CD4-positive, alpha-beta memory T cell (primary cell): Measurements from ENCODE around the gene IER2. TPM values are rescaled to one million over a fixed set of nuclear protein-coding genes. Genes with fewer than 3 reads are reported as not detected.

Experiments used
- CTCF ChIA-PET: fragments of 350-600 bp; sonication (Branson Sonifier 250); formaldehyde crosslinking; loops from one replicate; lab custom pipeline; 2021; ENCODE audit warnings: inconsistent platforms; ENCODE audit not compliant: partially characterized antibody; lab: Charles Lee
- POLR2A ChIA-PET: fragments of 350-600 bp; sonication (Branson Sonifier 250); formaldehyde crosslinking; loops from one replicate; lab custom pipeline; 2021; ENCODE audit not compliant: partially characterized antibody; lab: Charles Lee
- DNase-seq, 5 donors: peaks; one replicate each; pipeline versions ENCODE4 v3.0.0 to v3.0.0-alpha.2; 2020 to 2022; ENCODE audit warnings: mixed read lengths in 1 of 5
- H3K27ac ChIP-seq: one replicate; pipeline ENCODE4 v1.7.0; 2013; ENCODE audit warnings: low read depth, low read length
- H3K27me3 ChIP-seq: 2 replicates; pipeline ENCODE4 v1.7.0; 2013; ENCODE audit warnings: mild to moderate bottlenecking, low read length, moderate library complexity; ENCODE audit not compliant: insufficient read depth
- H3K36me3 ChIP-seq: 2 replicates; pipeline ENCODE4 v1.7.0; 2013; ENCODE audit warnings: mild to moderate bottlenecking, low read length, moderate library complexity; ENCODE audit not compliant: insufficient read depth
- H3K4me1 ChIP-seq: 2 replicates; pipeline ENCODE4 v1.7.0; 2013; ENCODE audit warnings: mild to moderate bottlenecking, low read length, moderate library complexity; ENCODE audit not compliant: insufficient read depth
- H3K4me3 ChIP-seq, 2 donors: one replicate each; pipeline ENCODE4 v1.7.0; 2013; ENCODE audit warnings: low read length in 2 of 2, mild to moderate bottlenecking in 1 of 2
- H3K9me3 ChIP-seq, 2 donors: one replicate each; pipeline ENCODE4 v1.7.0; 2013; ENCODE audit warnings: low read length in 2 of 2, control low read depth in 1 of 2; ENCODE audit not compliant: control insufficient read depth in 1 of 2
- H3K27ac Mint-ChIP-seq, 7 donors: one replicate each; pipeline ENCODE4 v1.8.0; 2020 to 2021; ENCODE audit warnings: mixed read lengths in 7 of 7, mild to moderate bottlenecking in 6 of 7, inconsistent platforms in 3 of 7, moderate library complexity in 3 of 7
- H3K27me3 Mint-ChIP-seq, 2 donors: one replicate each; pipeline ENCODE4 v1.8.0; 2020 to 2021; ENCODE audit warnings: mixed read lengths in 2 of 2
- H3K36me3 Mint-ChIP-seq, 2 donors: one replicate each; pipeline ENCODE4 v1.8.0; 2020 to 2021; ENCODE audit warnings: mixed read lengths in 2 of 2, inconsistent platforms in 1 of 2, mild to moderate bottlenecking in 1 of 2
- H3K4me1 Mint-ChIP-seq, 4 donors: one replicate each; pipeline ENCODE4 v1.8.0; 2020 to 2021; ENCODE audit warnings: mixed read lengths in 4 of 4, mild to moderate bottlenecking in 1 of 4
- H3K4me3 Mint-ChIP-seq, 8 donors: one replicate each; pipeline ENCODE4 v1.8.0; 2020 to 2021; ENCODE audit warnings: mixed read lengths in 8 of 8, mild to moderate bottlenecking in 7 of 8, moderate library complexity in 6 of 8, inconsistent platforms in 3 of 8
- H3K9me3 Mint-ChIP-seq, 8 donors: one replicate each; pipeline ENCODE4 v1.8.0; 2020 to 2021; ENCODE audit warnings: mixed read lengths in 8 of 8, mild to moderate bottlenecking in 5 of 8, inconsistent platforms in 3 of 8, moderate library complexity in 1 of 8
- intact Hi-C: fragments of 100-400 bp; cut with micrococcal nuclease; formaldehyde crosslinking; loops from one replicate; pipeline ENCODE4 v1.15.1; 2023
- polyA plus RNA-seq, 2 donors: library from polyadenylated mRNA; unstranded; fragments of 300-500 nt; fragmentation: Illumina TruSeq; gene quantifications; one replicate each; pipeline ENCODE4 v1.2.3, GENCODE V29; 2021
- total RNA-seq, 2 experiments: library from RNA; stranded (reverse); gene quantifications; one replicate each; pipeline ENCODE4 v1.2.3, GENCODE V29; 2021

IER2 gene
- total and polyA plus RNA-seq, 4 experiments from 2014 or later, result 148 to 446 (median 177) TPM

- DNase-seq, result no peak
- Mint-ChIP-seq H3K36me3 (peaks cover 0 to 14% of the 10 kb centered on the region in 2 donors), H3K27me3 (no peaks in the 10 kb centered on the region), H3K4me1 (peaks cover 20 to 49% (median 34%) of the 10 kb centered on the region in 4 donors), H3K27ac (peak overlapping the region in 4 of 7 donors; percentile 17 to 71 (median 42)), H3K9me3 (no peaks in the 10 kb centered on the region), H3K4me3 (no peak overlapping the region)
- Histone ChIP-seq H3K27ac (no peak overlapping the region), H3K4me3 (no peak overlapping the region), H3K9me3 (no peaks in the 10 kb centered on the region), H3K27me3 (no peaks in the 10 kb centered on the region), H3K4me1 (peaks cover 43% of the 10 kb centered on the region), H3K36me3 (no peaks in the 10 kb centered on the region)
- ChIA-PET CTCF (interaction anchor here (0.7 to 1.2 kb wide), 2 partner anchors 19 to 26 kb away, joined by 3 read pairs; no protein-coding TSS in a partner anchor), POLR2A (interaction anchor here (0.6 to 1.5 kb wide), 3 partner anchors 9 to 26 kb away, joined by 3 read pairs; no protein-coding TSS in a partner anchor)
- intact Hi-C loops, result no loop called here
These were observed 26.9 kb upstream of the IER2 start for GRCh38 chr19:13122980-13123957.

GRCh38 chr19:13127051-13127450 lies 23.2 kb upstream of the IER2 start:
- no peak for DNase-seq
- Mint-ChIP-seq H3K4me1 (peaks cover 19 to 36% (median 23%) of the 10 kb centered on the region in 4 donors), H3K9me3 (no peaks in the 10 kb centered on the region), H3K4me3 (no peak overlapping the region), H3K36me3 (peaks cover 0 to 13% of the 10 kb centered on the region in 2 donors), H3K27me3 (no peaks in the 10 kb centered on the region), H3K27ac (no peak overlapping the region)
- Histone ChIP-seq H3K36me3 (no peaks in the 10 kb centered on the region), H3K4me3 (no peak overlapping the region), H3K9me3 (no peaks in the 10 kb centered on the region), H3K4me1 (peaks cover 23% of the 10 kb centered on the region), H3K27me3 (no peaks in the 10 kb centered on the region), H3K27ac (no peak overlapping the region)
- CTCF ChIA-PET, result interaction anchor here (1.1 kb wide), 1 partner anchor 150 kb away, joined by 4 read pairs; no protein-coding TSS in a partner anchor
- POLR2A ChIA-PET, result no interaction called here
- intact Hi-C loops, result no loop called here

- intact Hi-C loops, result no loop called here
- H3K27ac ChIP-seq, result no peak overlapping the region
- no peak overlapping the region for H3K4me3 ChIP-seq
- Mint-ChIP-seq H3K4me1 (peaks cover 22 to 36% (median 26%) of the 10 kb centered on the region in 4 donors), H3K9me3 (no peaks in the 10 kb centered on the region), H3K4me3 (no peak overlapping the region), H3K27ac (peak overlapping the region in 2 of 7 donors; percentile 13 to 66), H3K27me3 (no peaks in the 10 kb centered on the region), H3K36me3 (peaks cover 0 to 12% of the 10 kb centered on the region in 2 donors)
- CTCF ChIA-PET, result interaction anchor here (0.6 to 1.2 kb wide), 6 partner anchors 16 to 330 kb away, joined by 3 to 4 read pairs (median 3); no protein-coding TSS in a partner anchor
- peaks cover 26% of the 10 kb centered on the region for H3K4me1 ChIP-seq
- H3K27me3 ChIP-seq, result no peaks in the 10 kb centered on the region
- no peaks in the 10 kb centered on the region for H3K9me3 ChIP-seq
- no peaks in the 10 kb centered on the region for H3K36me3 ChIP-seq
- POLR2A ChIA-PET, result interaction anchor here (0.7 kb wide), 1 partner anchor 12 kb away, joined by 3 read pairs; no protein-coding TSS in a partner anchor
- no peak for DNase-seq
These were observed 22.2 kb upstream of the IER2 start for GRCh38 chr19:13127811-13128575.

- H3K4me1 Mint-ChIP-seq, result peaks cover 26 to 41% (median 30%) of the 10 kb centered on the region in 4 donors
- Histone ChIP-seq H3K4me3 (no peak overlapping the region), H3K27ac (no peak overlapping the region), H3K27me3 (no peaks in the 10 kb centered on the region), H3K4me1 (peaks cover 32% of the 10 kb centered on the region), H3K9me3 (no peaks in the 10 kb centered on the region), H3K36me3 (no peaks in the 10 kb centered on the region)
- peaks cover 0 to 12% of the 10 kb centered on the region in 2 donors for H3K36me3 Mint-ChIP-seq
- H3K27me3 Mint-ChIP-seq, result no peaks in the 10 kb centered on the region
- no peaks in the 10 kb centered on the region for H3K9me3 Mint-ChIP-seq
- intact Hi-C loops, result no loop called here
- H3K27ac Mint-ChIP-seq, result peak overlapping the region in 3 of 7 donors; percentile 25 to 36 (median 35)
- CTCF ChIA-PET, result interaction anchor here (0.7 to 1.2 kb wide), 4 partner anchors 15 to 163 kb away, joined by 3 to 4 read pairs (median 3); no protein-coding TSS in a partner anchor
- no peak for DNase-seq
- no peak overlapping the region for H3K4me3 Mint-ChIP-seq
- POLR2A ChIA-PET, result interaction anchor here (0.9 kb wide), 1 partner anchor 24 kb away, joined by 3 read pairs; no protein-coding TSS in a partner anchor
These were observed 21.6 kb upstream of the IER2 start for GRCh38 chr19:13128583-13128982.

GRCh38 chr19:13129384-13129783 lies 20.8 kb upstream of the IER2 start:
- H3K27ac Mint-ChIP-seq, result no peak overlapping the region
- peaks cover 34% of the 10 kb centered on the region for H3K4me1 ChIP-seq
- H3K36me3 ChIP-seq, result no peaks in the 10 kb centered on the region
- H3K36me3 Mint-ChIP-seq, result peaks cover 0 to 9% of the 10 kb centered on the region in 2 donors
- POLR2A ChIA-PET, result interaction anchor here (0.9 kb wide), 1 partner anchor 23 kb away, joined by 3 read pairs; no protein-coding TSS in a partner anchor
- no peak overlapping the region for H3K4me3 ChIP-seq
- H3K4me3 Mint-ChIP-seq, result no peak overlapping the region
- H3K9me3 ChIP-seq, result no peaks in the 10 kb centered on the region
- H3K27me3 Mint-ChIP-seq, result no peaks in the 10 kb centered on the region
- intact Hi-C loops, result no loop called here
- no peaks in the 10 kb centered on the region for H3K27me3 ChIP-seq
- H3K27ac ChIP-seq, result no peak overlapping the region
- DNase-seq, result no peak
- no peaks in the 10 kb centered on the region for H3K9me3 Mint-ChIP-seq
- CTCF ChIA-PET, result interaction anchor here (0.6 to 2.6 kb wide), 4 partner anchors 15 to 164 kb away, joined by 3 to 7 read pairs (median 4); no protein-coding TSS in a partner anchor
- peaks cover 26 to 42% (median 30%) of the 10 kb centered on the region in 4 donors for H3K4me1 Mint-ChIP-seq

- Histone ChIP-seq H3K4me3 (no peak overlapping the region), H3K36me3 (no peaks in the 10 kb centered on the region), H3K27me3 (no peaks in the 10 kb centered on the region), H3K27ac (no peak overlapping the region), H3K4me1 (peaks cover 34% of the 10 kb centered on the region), H3K9me3 (no peaks in the 10 kb centered on the region)
- peaks cover 0 to 9% of the 10 kb centered on the region in 2 donors for H3K36me3 Mint-ChIP-seq
- peak overlapping the region in 1 of 8 donors; percentile 11 for H3K4me3 Mint-ChIP-seq
- H3K27me3 Mint-ChIP-seq, result no peaks in the 10 kb centered on the region
- peak overlapping the region in 6 of 7 donors; percentile 55 to 89 (median 60) for H3K27ac Mint-ChIP-seq
- DNase-seq, result no peak
- ChIA-PET CTCF (interaction anchor here (0.9 to 2.6 kb wide), 3 partner anchors 91 to 166 kb away, joined by 3 to 7 read pairs (median 3); no protein-coding TSS in a partner anchor), POLR2A (interaction anchor here (1.0 to 3.5 kb wide), 4 partner anchors 11 to 21 kb away, joined by 3 to 19 read pairs (median 4); partner anchors contain the start of gene NACC1)
- intact Hi-C loops, result no loop called here
- H3K9me3 Mint-ChIP-seq, result no peaks in the 10 kb centered on the region
- peaks cover 26 to 42% (median 31%) of the 10 kb centered on the region in 4 donors for H3K4me1 Mint-ChIP-seq
These were observed 19.2 kb upstream of the IER2 start for GRCh38 chr19:13130886-13131490.
